Adipose tissue (tissue), 3 donors: ENCODE measurements around the gene RALGAPA2. TPM values are rescaled to one million over a fixed set of nuclear protein-coding genes. Genes with fewer than 3 reads are reported as not detected.
"Not testable (repeated sequence)": the region's sequence is repeated elsewhere in the genome, so short reads cannot be mapped to it uniquely, and the experiment has no call there.

Source experiments
- H3K27ac ChIP-seq: one replicate; pipeline ENCODE4 v1.5.1; 2013; ENCODE audit warnings: low read depth, low read length
- WGBS, 3 donors: extraction: QIAGEN DNeasy Blood & Tissue Kit; methylation state at CpG; one replicate each; pipeline ENCODE4 v1.1.7; 2013; 5-methylcytosine and 5-hydroxymethylcytosine counted together
- polyA plus RNA-seq, 3 donors: library from polyadenylated mRNA; stranded (reverse); fragments of 200-250 nt; gene quantifications; one replicate each; pipeline ENCODE4 v1.2.3, GENCODE V29; 2013
- donor health status: healthy with polysubstance abuse.
- donor health status: Bipolar disorder and iron deficiency.
- donor health status: healthy.

The RALGAPA2 gene
- polyA plus RNA-seq, 3 donors: 12.3 to 21.7 (median 12.6) TPM

GRCh38 chr20:20562507-20562906 lies 149.9 kb downstream of the RALGAPA2 start:
- WGBS, 3 donors: 78 to 98% (median 96%) methylated on average over 4 of the region's 4 CpGs
- no peak overlapping the region for H3K27ac ChIP-seq

DNA sequence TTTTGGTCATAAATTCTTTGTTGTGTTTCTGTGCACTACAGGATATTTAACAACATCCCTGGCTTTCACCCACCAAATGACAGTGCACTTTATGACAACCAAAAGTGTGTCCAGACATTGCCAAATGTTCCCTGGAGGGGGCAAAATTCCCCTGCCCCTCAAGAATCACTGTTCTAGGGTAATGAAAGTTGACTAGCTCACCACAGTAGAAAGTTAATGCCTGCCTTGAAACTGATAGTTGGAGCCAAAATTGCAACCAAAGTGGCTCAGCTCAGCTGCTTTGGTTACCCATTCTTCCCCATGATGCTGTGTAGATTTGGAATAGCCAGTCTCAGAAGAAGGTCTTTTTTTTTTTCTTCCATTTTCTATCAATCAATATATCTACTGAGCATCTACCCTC lies 150.6 kb downstream of the RALGAPA2 start:
- no peak overlapping the region for H3K27ac ChIP-seq

- H3K27ac ChIP-seq: no peak overlapping the region
- 89 to 96% (median 93%) methylated on average over 1 of the region's 1 CpG for WGBS, 3 donors
These were observed 151.3 kb downstream of the RALGAPA2 start for GRCh38 chr20:20561172-20561571.

- H3K27ac ChIP-seq: no peak overlapping the region
- WGBS, 3 donors: 97 to 99% (median 97%) methylated on average over 3 of the region's 3 CpGs
These were observed 155.0 kb downstream of the RALGAPA2 start for GRCh38 chr20:20557406-20557805.

- 100% methylated on average over 1 of the region's 1 CpG for WGBS, 3 donors
- no peak overlapping the region for H3K27ac ChIP-seq
These were observed 156.6 kb downstream of the RALGAPA2 start for GRCh38 chr20:20555838-20556237.

GRCh38 chr20:20554951-20555350 lies 157.5 kb downstream of the RALGAPA2 start:
- H3K27ac ChIP-seq: no peak overlapping the region
- 96 to 99% (median 98%) methylated on average over 2 of the region's 2 CpGs for WGBS, 3 donors

GRCh38 chr20:20553541-20553940 lies 158.9 kb downstream of the RALGAPA2 start:
- H3K27ac ChIP-seq: no peak overlapping the region

- no peak overlapping the region for H3K27ac ChIP-seq
- 74 to 94% (median 91%) methylated on average over 4 of the region's 4 CpGs for WGBS, 3 donors
These were observed 160.4 kb downstream of the RALGAPA2 start for GRCh38 chr20:20552076-20552475.

GRCh38 chr20:20551409-20551808 lies 161.0 kb downstream of the RALGAPA2 start:
- WGBS, 3 donors: 43 to 87% (median 84%) methylated on average over 3 of the region's 3 CpGs
- no peak overlapping the region for H3K27ac ChIP-seq

DNA sequence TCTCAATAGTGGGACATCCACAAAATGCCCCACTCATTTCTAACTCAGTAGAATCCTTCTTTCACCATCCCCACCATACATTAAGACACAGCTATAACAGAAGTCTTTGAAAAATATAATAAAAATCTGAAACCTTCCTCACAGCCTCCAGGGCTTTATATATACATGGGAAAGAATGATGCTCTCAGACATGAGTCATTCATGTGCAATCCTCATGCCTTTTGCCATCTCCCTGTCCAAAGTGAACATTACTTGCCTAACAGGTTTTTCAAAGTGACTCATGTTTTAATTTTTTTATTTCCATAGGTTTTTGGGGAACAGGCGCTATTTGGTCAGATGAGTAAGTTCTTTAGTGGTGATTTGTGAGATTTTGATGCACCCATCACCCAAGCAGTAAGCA lies 162.7 kb downstream of the RALGAPA2 start:
- 87 to 100% (median 98%) methylated on average over 1 of the region's 1 CpG for WGBS, 3 donors
- H3K27ac ChIP-seq: no peak overlapping the region

GRCh38 chr20:20549267-20549612 lies 163.2 kb downstream of the RALGAPA2 start:
- H3K27ac ChIP-seq: no peak overlapping the region
- WGBS, 3 donors: 57 to 80% (median 78%) methylated on average over 6 of the region's 6 CpGs

DNA sequence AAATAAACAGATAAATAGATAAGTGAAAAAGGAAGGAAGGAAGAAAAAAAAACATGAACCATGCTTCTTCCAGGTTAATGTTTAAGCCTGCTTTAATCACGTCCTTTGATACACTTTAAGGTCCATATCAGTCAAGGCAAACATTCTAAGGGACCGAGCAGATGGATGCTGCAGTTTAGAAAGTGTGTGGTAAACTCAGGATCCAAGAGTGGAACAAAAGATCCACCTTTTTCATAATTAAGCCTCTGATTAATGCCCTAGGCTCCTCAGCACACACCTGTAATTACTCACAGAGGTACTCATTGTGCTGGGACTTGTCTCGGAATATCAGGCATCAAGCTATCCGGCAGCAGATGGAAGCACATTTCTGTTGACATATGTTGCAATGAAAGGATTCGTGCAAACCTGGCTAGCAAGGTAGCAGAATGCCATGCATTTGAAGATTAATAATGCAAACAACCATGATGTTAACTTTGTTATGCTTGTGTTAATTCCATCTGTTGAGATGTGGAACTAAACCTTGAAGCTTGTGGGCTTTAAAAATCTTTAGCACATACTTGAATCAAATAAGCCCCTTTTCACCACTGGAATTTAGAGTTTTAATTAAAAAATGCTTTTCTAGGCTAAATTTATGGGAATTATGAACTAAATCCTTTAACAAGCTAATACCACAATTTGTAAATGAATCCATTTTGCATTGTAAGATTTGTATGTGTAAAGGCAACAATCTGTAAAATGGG lies 163.7 kb downstream of the RALGAPA2 start:
- no peak overlapping the region for H3K27ac ChIP-seq
- 31 to 90% (median 83%) methylated on average over 5 of the region's 5 CpGs for WGBS, 3 donors

DNA sequence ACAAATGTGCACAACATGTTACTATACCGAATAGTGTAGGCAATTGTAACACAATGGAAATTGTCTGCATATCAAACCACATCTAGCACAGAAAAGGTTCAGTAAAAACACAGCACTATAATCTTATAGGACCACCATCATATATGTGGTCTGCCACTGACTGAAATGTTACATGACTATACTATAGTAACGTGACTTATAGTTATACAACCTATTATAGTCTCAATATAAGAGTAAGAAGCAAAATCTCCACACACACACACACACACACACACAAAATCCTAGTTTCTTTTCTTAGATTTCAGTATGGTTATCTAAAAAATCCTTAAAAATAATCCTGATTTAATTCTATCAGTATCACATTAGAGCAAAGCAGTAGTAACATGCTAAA lies 164.6 kb downstream of the RALGAPA2 start:
- H3K27ac ChIP-seq: no peak overlapping the region
- WGBS, 3 donors: 67 to 93% (median 75%) methylated on average over 2 of the region's 2 CpGs

DNA sequence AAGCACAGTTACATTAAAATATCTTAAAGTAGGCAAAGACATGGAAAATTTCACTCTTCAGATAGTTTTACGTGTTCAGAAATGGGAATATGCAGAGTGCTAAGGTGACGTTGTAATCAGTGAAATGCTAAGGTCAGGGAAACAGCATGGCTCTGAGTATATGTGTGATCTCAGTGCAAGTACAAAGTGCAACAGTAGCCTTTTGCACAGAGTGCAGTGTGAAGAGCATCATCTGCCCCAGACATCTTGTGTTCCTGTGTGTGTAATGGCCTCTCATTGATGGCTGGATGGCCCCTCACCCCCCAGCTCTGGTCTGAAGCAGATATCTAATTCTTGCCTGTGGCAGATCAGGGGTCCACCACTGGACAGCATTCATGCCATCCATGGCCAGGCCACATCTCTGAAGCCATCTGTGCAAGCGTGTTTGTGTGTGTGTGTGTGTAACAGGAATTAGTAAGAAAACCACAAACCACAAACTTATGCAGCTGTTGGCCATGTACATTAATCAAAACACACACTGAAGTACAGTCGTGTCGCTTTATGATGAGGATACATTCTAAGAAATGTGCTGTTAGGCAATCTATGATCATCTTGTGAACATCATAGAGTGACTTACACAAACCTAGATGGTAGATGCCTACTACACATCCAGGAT lies 165.1 kb downstream of the RALGAPA2 start:
- WGBS, 3 donors: 61 to 67% (median 66%) methylated on average over 5 of the region's 5 CpGs

DNA sequence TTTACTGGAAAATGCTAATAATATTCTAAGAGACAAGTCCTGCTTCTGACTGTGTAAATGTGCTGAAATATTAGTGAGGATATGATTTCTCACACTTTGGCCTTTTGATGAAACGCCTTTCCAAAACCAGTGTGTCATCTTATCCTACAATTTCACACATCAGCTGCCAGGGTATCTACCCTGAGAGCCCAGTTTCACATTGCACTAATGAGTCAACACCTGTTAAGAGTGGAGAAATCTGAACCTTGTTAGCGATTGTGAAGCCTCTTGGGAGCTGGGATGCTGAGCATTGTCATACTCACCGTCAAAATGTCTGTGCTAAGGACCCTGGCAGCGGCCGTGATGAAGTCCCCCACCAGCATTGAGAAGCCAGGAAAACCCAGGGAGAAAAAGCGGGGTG lies 166.0 kb downstream of the RALGAPA2 start:
- 89 to 91% (median 91%) methylated on average over 6 of the region's 6 CpGs for WGBS, 3 donors
- H3K27ac ChIP-seq: no peak overlapping the region

More for the DNA sequence above, 165.1 kb downstream of the RALGAPA2 start:
- H3K27ac ChIP-seq: no peak overlapping the region

- WGBS, 3 donors: 95 to 98% (median 96%) methylated on average over 6 to 7 of the region's 7 CpGs
- not testable (repeated sequence) for H3K27ac ChIP-seq
These were observed 169.1 kb downstream of the RALGAPA2 start for GRCh38 chr20:20543348-20543747.

DNA sequence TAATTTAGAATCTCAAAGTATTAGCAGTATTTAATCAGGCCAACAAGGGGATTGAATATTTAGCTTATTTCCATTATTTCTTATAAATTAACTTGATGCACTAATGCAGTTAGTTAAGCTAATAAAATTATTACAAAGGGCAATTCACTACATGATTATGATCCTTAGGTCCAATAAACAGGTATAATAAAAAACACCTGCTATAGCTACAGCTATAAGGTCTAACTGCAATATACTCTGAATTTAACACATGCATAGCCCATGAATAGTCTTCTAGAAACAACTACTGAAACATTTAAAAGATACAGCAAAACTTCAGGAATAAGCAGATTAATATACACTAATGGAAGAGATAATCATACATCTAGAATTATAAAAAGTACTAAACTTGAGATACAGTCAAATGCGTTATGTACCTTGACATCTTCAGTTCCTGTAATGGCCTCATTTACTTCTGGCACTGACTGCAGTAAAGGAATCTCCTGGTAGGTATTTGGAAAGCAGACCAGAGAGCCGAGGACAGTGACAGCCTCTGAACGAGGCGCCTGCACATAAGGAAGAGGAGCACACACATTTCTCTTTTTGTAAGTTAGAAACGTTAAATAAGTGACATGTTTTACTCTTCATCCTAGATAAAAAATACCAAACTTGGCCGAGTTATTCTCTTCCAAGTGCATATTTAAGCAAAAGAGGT lies 176.1 kb downstream of the RALGAPA2 start:
- no peak overlapping the region for H3K27ac ChIP-seq
- 82 to 88% (median 83%) methylated on average over 6 of the region's 6 CpGs for WGBS, 3 donors

- H3K27ac ChIP-seq: no peak overlapping the region
- WGBS, 3 donors: 73 to 83% (median 82%) methylated on average over 3 of the region's 3 CpGs
These were observed 177.4 kb downstream of the RALGAPA2 start for GRCh38 chr20:20535051-20535450.

DNA sequence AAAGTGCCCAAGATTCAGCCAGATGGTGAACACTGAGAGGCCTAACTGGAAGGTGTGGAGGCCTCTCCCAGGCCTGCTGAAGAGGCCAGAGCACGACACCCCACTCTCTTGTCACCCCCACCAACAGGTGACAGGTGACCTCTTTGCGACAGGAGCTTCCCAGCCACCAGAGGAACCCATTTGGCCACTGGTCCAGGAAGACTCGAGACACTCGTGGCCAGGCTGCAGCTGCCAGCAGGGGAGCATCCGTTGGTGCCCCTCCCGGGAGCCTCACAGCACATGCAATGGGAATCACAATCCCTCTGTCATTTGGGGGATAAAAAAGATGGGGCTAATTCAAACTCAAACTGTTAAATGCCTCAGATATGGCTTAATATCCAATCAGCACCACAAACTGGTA lies 181.2 kb downstream of the RALGAPA2 start:
- WGBS, 3 donors: 86 to 96% (median 88%) methylated on average over 6 of the region's 6 CpGs
- H3K27ac ChIP-seq: no peak overlapping the region
